Stomach smooth muscle (tissue), 2 donors: Measurements from ENCODE around the gene SPATA45.

Source experiments
- H3K27ac ChIP-seq: one replicate; pipeline ENCODE4 v1.7.0; 2013; ENCODE audit warnings: mild to moderate bottlenecking, low read length, inconsistent platforms
- H3K27me3 ChIP-seq, 2 donors: one replicate each; pipeline ENCODE4 v1.7.0; 2013; ENCODE audit warnings: low read length in 2 of 2; ENCODE audit not compliant: insufficient read depth in 2 of 2, control insufficient read depth in 1 of 2
- H3K36me3 ChIP-seq, 2 donors: one replicate each; pipeline ENCODE4 v1.7.0; 2013; ENCODE audit warnings: low read length in 2 of 2; ENCODE audit not compliant: control insufficient read depth in 2 of 2, insufficient read depth in 2 of 2
- H3K4me1 ChIP-seq: one replicate; pipeline ENCODE4 v1.7.0; 2013; ENCODE audit warnings: low read length; ENCODE audit not compliant: control insufficient read depth, insufficient read depth
- H3K4me3 ChIP-seq, 2 donors: one replicate each; pipeline ENCODE4 v1.7.0; 2013; ENCODE audit warnings: low read length in 2 of 2
- H3K9ac ChIP-seq, 2 donors: one replicate each; pipeline ENCODE4 v1.7.0; 2013; ENCODE audit warnings: low read length in 2 of 2, mild to moderate bottlenecking in 1 of 2
- H3K9me3 ChIP-seq, 2 donors: one replicate each; pipeline ENCODE4 v1.7.0; 2013; ENCODE audit warnings: low read length in 2 of 2; ENCODE audit not compliant: control insufficient read depth in 2 of 2
- donor health status: healthy.
- donor health status: Pancreatic carcinoma.

The SPATA45 gene

DNA sequence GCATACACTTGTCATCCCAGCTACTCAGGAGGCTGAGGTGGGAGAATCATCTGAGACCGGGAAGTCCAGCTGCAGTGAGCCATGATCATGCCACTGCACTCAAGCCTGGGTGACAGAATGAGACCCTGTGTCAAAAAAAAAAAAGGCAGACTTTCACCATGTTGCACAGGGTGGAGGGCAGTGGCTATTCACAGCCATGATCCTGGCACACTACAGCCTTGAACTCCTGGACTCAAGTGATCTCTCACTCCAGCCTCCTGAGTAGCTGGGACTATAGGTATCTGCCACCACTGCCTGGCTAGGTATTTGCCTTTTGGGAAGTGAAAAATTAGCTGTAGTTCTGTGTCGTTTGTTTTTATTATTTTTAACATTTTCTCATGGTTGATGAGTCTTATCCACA is 19.1 kb downstream of the SPATA45 start:
- H3K4me1 ChIP-seq = no peaks in the 10 kb centered on the region
- H3K4me3 ChIP-seq = no peak overlapping the region
- no peaks in the 10 kb centered on the region for H3K27me3 ChIP-seq
- no peak overlapping the region for H3K27ac ChIP-seq
- peaks cover 5 to 10% of the 10 kb centered on the region in 2 donors for H3K9me3 ChIP-seq
- H3K36me3 ChIP-seq = no peaks in the 10 kb centered on the region
- H3K9ac ChIP-seq = no peak overlapping the region

- no peaks in the 10 kb centered on the region for H3K4me1 ChIP-seq
- H3K9ac ChIP-seq = no peak overlapping the region
- H3K4me3 ChIP-seq = no peak overlapping the region
- peaks cover 5 to 10% of the 10 kb centered on the region in 2 donors for H3K9me3 ChIP-seq
- H3K36me3 ChIP-seq = no peaks in the 10 kb centered on the region
- no peak overlapping the region for H3K27ac ChIP-seq
- no peaks in the 10 kb centered on the region for H3K27me3 ChIP-seq
Observed at GRCh38 chr1:212827831-212828278, 19.6 kb downstream of the SPATA45 start.

DNA sequence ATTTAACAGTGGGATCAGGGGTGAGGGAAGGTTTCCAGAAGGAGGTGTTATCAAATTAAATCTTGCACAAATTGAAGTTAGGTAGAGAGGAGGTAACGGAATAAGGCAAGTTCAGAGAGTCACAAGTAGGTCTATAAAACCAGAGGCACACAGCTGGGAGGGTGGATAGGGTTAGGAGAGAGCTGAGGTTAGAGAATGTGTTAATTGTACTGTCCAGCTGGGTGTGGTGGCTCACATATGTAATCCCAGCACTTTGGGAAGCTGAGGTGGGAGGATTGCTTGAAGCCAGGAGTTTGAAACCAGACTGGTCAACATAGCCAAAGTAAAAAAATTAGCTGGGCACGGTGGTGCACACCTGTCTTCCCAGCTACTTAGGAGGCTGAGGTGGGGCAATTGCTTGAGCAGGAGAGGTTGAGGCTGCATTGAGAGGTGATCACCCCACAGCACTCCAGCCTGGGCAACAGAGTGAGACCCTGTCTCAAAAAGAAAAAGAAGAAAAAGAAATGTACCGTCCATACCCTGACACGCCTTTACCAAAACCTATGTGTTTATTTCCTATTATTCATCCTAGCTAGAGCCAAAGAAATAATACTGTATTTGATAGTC is 20.2 kb downstream of the SPATA45 start:
- peaks cover 5 to 10% of the 10 kb centered on the region in 2 donors for H3K9me3 ChIP-seq
- H3K36me3 ChIP-seq = no peaks in the 10 kb centered on the region

DNA sequence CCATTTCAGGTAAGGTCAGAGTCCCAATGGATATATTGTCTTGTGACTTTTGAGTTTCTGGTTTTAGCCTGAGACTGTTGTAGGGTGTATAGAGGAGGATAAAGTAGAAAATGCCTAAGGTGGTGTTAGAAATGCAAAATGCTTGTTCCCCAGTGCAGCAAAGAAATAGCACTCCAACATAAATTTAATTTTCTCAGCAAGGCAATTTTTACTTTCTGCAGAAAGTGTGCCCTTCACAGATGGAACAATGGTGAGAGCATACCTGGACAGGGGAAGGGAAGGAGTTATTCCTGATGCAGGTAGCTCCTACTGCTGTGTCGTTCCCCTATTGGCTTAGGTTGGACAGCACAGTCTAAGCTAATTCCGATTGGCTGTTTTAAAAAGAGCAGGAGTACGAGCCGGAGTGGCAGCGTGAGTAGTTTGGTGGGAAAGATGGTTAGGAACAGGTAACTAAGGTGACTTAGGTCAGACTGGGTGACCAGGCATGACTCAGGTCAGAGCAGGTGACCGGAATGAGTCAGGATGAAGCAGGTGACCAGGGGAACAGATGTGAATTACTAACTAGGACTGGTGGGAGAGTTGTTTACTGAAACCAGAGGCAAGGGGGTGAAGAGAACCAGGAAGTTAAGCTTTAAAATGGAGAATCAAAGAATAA is 21.5 kb downstream of the SPATA45 start:
- H3K9me3 ChIP-seq = peaks cover 5 to 10% of the 10 kb centered on the region in 2 donors
- H3K27me3 ChIP-seq = no peaks in the 10 kb centered on the region
- no peak overlapping the region for H3K4me3 ChIP-seq
- H3K36me3 ChIP-seq = no peaks in the 10 kb centered on the region
- no peak overlapping the region for H3K27ac ChIP-seq
- H3K9ac ChIP-seq = no peak overlapping the region
- H3K4me1 ChIP-seq = no peaks in the 10 kb centered on the region

More for the DNA sequence above, 20.2 kb downstream of the SPATA45 start:
- Histone ChIP-seq H3K27ac (no peak overlapping the region), H3K4me1 (no peaks in the 10 kb centered on the region), H3K4me3 (no peak overlapping the region), H3K9ac (no peak overlapping the region), H3K27me3 (no peaks in the 10 kb centered on the region)

GRCh38 chr1:212824201-212824600 is 23.2 kb downstream of the SPATA45 start:
- Histone ChIP-seq H3K4me3 (no peak overlapping the region), H3K27me3 (no peaks in the 10 kb centered on the region), H3K9ac (no peak overlapping the region), H3K4me1 (no peaks in the 10 kb centered on the region), H3K36me3 (no peaks in the 10 kb centered on the region), H3K27ac (no peak overlapping the region), H3K9me3 (peaks cover 5 to 10% of the 10 kb centered on the region in 2 donors)

DNA sequence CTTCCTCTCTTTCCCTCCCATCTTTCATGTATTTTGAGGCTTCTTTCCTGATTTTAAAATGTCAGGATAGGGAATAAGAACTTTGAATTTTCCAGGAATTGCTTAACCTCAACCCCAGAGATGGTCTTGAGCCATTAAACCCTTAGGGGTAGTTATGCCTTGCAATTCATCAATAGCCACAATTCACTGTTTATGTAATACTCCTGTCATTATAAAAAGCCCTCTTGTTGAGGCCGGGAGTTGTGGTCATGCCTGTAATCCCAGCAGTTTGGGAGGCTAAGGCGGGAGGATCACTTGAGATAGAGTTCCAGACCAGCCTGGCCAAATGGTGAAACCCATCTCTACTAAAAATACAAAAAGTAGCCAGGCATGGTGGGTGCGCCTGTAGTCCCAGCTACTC is 24.5 kb downstream of the SPATA45 start:
- Histone ChIP-seq H3K4me3 (no peak overlapping the region), H3K27ac (no peak overlapping the region), H3K9ac (no peak overlapping the region), H3K9me3 (peaks cover 5 to 10% of the 10 kb centered on the region in 2 donors), H3K4me1 (no peaks in the 10 kb centered on the region), H3K36me3 (no peaks in the 10 kb centered on the region), H3K27me3 (no peaks in the 10 kb centered on the region)

- Histone ChIP-seq H3K9me3 (peaks cover 4 to 6% of the 10 kb centered on the region in 2 donors), H3K27me3 (no peaks in the 10 kb centered on the region), H3K36me3 (no peaks in the 10 kb centered on the region)
Observed at GRCh38 chr1:212820969-212821368, 26.5 kb downstream of the SPATA45 start.

GRCh38 chr1:212819726-212820125 is 27.7 kb downstream of the SPATA45 start:
- Histone ChIP-seq H3K27me3 (no peaks in the 10 kb centered on the region), H3K36me3 (no peaks in the 10 kb centered on the region), H3K27ac (no peak overlapping the region), H3K9ac (no peak overlapping the region), H3K9me3 (no peaks in the 10 kb centered on the region), H3K4me3 (no peak overlapping the region), H3K4me1 (no peaks in the 10 kb centered on the region)

More at GRCh38 chr1:212820969-212821368, 26.5 kb downstream of the SPATA45 start:
- Histone ChIP-seq H3K4me3 (no peak overlapping the region), H3K9ac (no peak overlapping the region), H3K4me1 (no peaks in the 10 kb centered on the region), H3K27ac (no peak overlapping the region)

- Histone ChIP-seq H3K36me3 (peaks cover 0 to 2% of the 10 kb centered on the region in 2 donors), H3K9ac (no peak overlapping the region), H3K9me3 (no peaks in the 10 kb centered on the region), H3K27me3 (no peaks in the 10 kb centered on the region), H3K4me1 (no peaks in the 10 kb centered on the region), H3K4me3 (no peak overlapping the region), H3K27ac (no peak overlapping the region)
Observed at GRCh38 chr1:212816567-212817278, 30.7 kb downstream of the SPATA45 start.

- Histone ChIP-seq H3K27me3 (no peaks in the 10 kb centered on the region), H3K9ac (no peak overlapping the region), H3K4me1 (no peaks in the 10 kb centered on the region), H3K4me3 (no peak overlapping the region), H3K27ac (no peak overlapping the region), H3K9me3 (no peaks in the 10 kb centered on the region), H3K36me3 (peaks cover 0 to 2% of the 10 kb centered on the region in 2 donors)
Observed at GRCh38 chr1:212814537-212815334, 32.7 kb downstream of the SPATA45 start.
